Fibroblast of pulmonary artery (primary cell): ENCODE data around the gene SEMA4G.
A peak's percentile ranks its signal among the peaks of the same experiment; 100 is the strongest.

Experiments used
- DNase-seq: peaks from one replicate; pipeline ENCODE4 v3.0.0-alpha.2; 2010; ENCODE audit warnings: low read depth
- H3K4me3 ChIP-seq: replicated peaks from 2 replicates; pipeline ENCODE4 v1.5.1; 2011; ENCODE audit warnings: low read depth, mild to moderate bottlenecking, control low read depth, low read length, moderate library complexity
- TF ChIP-seq, protein P1 (sequence below): IDR thresholded peaks from 2 replicates; pipeline ENCODE4 v1.5.1; 2011; ENCODE audit warnings: mild to moderate bottlenecking, control low read depth, low read length, inconsistent platforms; ENCODE audit errors: missing control alignments

Gene SEMA4G

DNA sequence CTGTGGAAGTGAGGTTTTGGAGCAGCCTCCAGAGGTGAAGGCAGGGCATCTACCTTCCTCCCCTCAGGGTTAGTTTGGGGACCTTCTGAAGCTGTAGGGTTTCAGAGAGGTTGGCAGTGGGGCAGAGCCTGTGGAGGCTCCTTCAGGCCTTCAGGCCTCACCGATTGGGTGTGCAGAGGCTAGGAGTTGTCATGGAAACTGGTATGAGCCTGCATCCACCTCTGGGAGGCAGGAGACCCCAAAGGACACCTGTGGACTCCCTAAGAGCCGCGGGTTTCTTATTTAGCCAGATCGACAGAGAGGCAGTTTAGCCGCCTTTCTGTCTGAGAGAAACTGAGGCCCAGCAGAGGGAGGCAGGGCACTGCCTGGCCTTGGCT lies 32.3 kb downstream of the SEMA4G start:
- peak overlapping the region; percentile 89 for H3K4me3 ChIP-seq
- TF ChIP-seq, protein P1, sequence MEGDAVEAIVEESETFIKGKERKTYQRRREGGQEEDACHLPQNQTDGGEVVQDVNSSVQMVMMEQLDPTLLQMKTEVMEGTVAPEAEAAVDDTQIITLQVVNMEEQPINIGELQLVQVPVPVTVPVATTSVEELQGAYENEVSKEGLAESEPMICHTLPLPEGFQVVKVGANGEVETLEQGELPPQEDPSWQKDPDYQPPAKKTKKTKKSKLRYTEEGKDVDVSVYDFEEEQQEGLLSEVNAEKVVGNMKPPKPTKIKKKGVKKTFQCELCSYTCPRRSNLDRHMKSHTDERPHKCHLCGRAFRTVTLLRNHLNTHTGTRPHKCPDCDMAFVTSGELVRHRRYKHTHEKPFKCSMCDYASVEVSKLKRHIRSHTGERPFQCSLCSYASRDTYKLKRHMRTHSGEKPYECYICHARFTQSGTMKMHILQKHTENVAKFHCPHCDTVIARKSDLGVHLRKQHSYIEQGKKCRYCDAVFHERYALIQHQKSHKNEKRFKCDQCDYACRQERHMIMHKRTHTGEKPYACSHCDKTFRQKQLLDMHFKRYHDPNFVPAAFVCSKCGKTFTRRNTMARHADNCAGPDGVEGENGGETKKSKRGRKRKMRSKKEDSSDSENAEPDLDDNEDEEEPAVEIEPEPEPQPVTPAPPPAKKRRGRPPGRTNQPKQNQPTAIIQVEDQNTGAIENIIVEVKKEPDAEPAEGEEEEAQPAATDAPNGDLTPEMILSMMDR = no peak
- DNase-seq = no peak

GRCh38 chr10:101002456-101002855 lies 33.2 kb downstream of the SEMA4G start:
- TF ChIP-seq, protein P1 = no peak
- H3K4me3 ChIP-seq = no peak overlapping the region
- DNase-seq = no peak

- TF ChIP-seq, protein P1 = no peak
- no peak overlapping the region for H3K4me3 ChIP-seq
- no peak for DNase-seq
Observed at GRCh38 chr10:101003639-101004206, 34.4 kb downstream of the SEMA4G start.

GRCh38 chr10:101005361-101005760 lies 36.1 kb downstream of the SEMA4G start:
- no peak overlapping the region for H3K4me3 ChIP-seq
- TF ChIP-seq, protein P1 = no peak
- no peak for DNase-seq

DNA sequence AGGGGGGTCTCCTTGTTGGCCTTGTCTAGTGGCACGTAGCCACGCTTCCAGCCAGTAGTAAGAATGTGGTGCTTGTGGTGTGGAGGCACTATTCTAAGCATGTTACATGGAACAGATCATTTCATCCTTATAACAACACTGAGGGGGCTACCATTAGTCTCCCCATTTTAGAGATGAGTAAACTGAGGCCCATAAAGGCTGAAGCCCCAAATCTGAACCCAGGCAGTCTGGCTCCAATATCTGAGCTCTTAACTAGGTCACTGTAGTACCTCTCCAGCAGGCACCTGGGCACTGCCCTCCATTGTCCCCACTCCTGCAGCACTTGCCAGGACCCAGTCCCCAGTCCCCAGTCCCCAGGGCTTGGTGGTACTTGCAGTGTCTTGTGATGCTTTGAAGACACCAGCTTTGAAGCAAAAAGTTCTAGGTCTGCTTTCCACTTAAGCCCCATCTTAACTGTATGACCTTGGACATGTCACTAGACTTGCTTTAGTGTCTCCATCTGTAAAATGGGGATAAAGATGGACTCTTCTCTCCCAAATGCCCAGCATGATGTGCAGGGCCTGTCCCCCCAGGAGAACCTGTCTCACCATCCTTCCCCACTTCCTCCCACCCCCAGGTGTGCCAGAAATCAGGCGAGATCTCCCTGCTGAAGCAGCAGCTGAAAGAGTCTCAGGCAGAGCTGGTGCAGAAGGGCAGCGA lies 36.7 kb downstream of the SEMA4G start:
- no peak overlapping the region for H3K4me3 ChIP-seq
- DNase-seq = no peak
- TF ChIP-seq, protein P1 = no peak

DNA sequence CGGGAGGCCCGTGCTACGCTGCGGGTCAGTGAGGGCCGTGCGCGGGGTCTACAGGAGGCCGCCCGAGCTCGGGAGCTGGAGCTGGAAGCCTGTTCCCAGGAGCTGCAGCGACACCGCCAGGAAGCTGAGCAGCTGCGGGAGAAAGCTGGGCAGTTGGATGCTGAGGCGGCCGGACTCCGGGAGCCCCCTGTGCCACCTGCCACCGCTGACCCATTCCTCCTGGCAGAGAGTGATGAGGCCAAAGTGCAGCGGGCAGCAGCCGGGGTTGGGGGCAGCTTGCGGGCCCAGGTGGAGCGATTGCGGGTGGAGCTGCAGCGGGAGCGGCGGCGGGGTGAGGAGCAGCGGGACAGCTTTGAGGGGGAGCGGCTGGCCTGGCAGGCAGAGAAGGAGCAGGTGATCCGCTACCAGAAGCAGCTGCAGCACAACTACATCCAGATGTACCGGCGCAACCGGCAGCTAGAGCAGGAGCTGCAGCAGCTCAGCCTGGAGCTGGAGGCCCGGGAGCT lies 37.3 kb downstream of the SEMA4G start:
- DNase-seq = no peak
- TF ChIP-seq, protein P1 = no peak
- H3K4me3 ChIP-seq = no peak overlapping the region
